Measurements from ENCODE around the gene PITX1. TPM values are rescaled to one million over a fixed set of nuclear protein-coding genes. Genes with fewer than 3 reads are reported as not detected.

PITX1 gene
- total RNA-seq, 1 experiment from 2014 or later, result 31.0 TPM

DNA sequence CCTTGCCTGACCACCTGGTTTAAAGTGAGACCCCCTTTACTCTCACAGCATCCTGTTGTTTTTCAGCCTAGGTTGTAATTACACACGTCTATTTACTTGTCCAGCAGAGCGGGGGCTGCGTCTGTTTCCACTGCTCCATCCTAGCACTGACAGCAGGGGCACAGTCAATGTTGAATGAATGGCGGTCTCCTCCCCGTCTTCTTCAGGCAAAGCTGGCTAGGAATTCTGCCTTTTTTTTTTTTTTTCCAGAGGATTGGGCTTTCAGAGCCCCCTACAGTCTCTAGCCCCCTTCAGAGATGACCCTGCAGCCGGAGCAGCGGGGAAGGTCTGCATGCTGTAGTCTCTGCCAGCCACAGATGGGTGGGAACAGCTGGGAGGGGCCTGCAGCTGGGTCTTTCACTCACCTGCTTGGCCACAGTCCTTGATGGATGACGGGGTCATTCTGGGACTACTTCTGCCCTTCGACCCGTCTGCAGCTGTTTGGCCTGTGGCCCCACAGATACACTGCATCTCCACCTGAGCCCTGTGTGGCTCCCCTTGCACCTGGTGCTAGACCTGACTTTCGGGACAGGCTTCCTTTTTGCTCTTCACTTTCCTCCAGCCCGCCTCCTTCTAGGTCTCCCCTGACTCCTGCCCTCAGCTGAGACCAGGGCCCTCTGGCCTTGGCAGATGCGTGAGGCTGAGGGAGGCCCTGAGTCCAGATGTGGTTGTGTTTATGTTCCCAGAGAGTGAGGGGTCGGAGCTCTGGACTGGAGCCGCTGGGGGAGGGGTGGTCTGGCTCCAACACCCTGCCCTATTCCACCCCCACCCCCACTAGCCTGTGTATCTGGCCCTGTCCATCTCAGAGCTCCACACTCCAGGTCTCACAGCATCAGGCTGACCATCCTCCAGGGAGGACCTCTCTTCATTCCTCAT lies 8.0 kb downstream of the PITX1 start:
- Histone ChIP-seq H3K9ac (ENCODE audit: low read length) (no peak overlapping the region), H3K4me2 (ENCODE audit: low read length) (peak overlapping the region; percentile 39), H3K4me1 (ENCODE audit: control insufficient read depth in 1 of 2, insufficient read depth in 2 of 2, low read length in 2 of 2) (peaks cover 8 to 18% of the 10 kb centered on the region in 2 experiments; a peak in 3 of 4 replicates), H3K27ac (ENCODE audit: low read depth, low read length) (peak overlapping the region; percentile 10; the same call in 1 of the 2 replicates), H3K79me2 (ENCODE audit: insufficient read depth, low read length) (peaks cover 31% of the 10 kb centered on the region; the same call in 1 of the 2 replicates), H3K9me3 (ENCODE audit: control insufficient read depth in 1 of 2, insufficient read depth in 1 of 2, low read depth in 1 of 2, low read length in 2 of 2) (no peaks in the 10 kb centered on the region), H3K4me3 (replicated peaks in 1 of 2; ENCODE audit: low read depth in 1 of 2, low read length in 2 of 2) (no peak overlapping the region), H4K20me1 (ENCODE audit: insufficient read depth) (no peaks in the 10 kb centered on the region), H3K36me3 (ENCODE audit: control insufficient read depth in 1 of 2, insufficient read depth in 2 of 2, low read length in 2 of 2) (peaks cover 0 to 3% of the 10 kb centered on the region in 2 experiments; a peak in 1 of 4 replicates), H2AFZ (ENCODE audit: low read depth, low read length, poor library complexity, severe bottlenecking) (no peak overlapping the region), H3K27me3 (ENCODE audit: insufficient read depth, low read length) (no peaks in the 10 kb centered on the region), H3K9me2 (ENCODE audit: insufficient read depth) (no peaks in the 10 kb centered on the region)
- TF ChIP-seq POLR2AphosphoS5 (IDR thresholded peaks at IDR 0.05; ENCODE audit: low read depth, low read length), result no peak
- no peak for TF ChIP-seq YY1 (IDR thresholded peaks at IDR 0.05; ENCODE audit: extremely low read depth, insufficient replicate concordance, low read depth, low read length)
- TF ChIP-seq, protein P1, sequence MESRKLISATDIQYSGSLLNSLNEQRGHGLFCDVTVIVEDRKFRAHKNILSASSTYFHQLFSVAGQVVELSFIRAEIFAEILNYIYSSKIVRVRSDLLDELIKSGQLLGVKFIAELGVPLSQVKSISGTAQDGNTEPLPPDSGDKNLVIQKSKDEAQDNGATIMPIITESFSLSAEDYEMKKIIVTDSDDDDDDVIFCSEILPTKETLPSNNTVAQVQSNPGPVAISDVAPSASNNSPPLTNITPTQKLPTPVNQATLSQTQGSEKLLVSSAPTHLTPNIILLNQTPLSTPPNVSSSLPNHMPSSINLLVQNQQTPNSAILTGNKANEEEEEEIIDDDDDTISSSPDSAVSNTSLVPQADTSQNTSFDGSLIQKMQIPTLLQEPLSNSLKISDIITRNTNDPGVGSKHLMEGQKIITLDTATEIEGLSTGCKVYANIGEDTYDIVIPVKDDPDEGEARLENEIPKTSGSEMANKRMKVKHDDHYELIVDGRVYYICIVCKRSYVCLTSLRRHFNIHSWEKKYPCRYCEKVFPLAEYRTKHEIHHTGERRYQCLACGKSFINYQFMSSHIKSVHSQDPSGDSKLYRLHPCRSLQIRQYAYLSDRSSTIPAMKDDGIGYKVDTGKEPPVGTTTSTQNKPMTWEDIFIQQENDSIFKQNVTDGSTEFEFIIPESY (IDR thresholded peaks at IDR 0.05; ENCODE audit: extremely low read depth, insufficient replicate concordance, low read length), result no peak
- TF ChIP-seq RAD21 (IDR thresholded peaks at IDR 0.05; ENCODE audit: low read depth), result no peak
- no peak for TF ChIP-seq SP1 (IDR thresholded peaks at IDR 0.05; ENCODE audit: low read depth)
- TF ChIP-seq TCF7L2 (IDR thresholded peaks at IDR 0.05; ENCODE audit: borderline replicate concordance, extremely low read depth, insufficient read depth, insufficient read length), result no peak
- TF ChIP-seq JUND (IDR thresholded peaks at IDR 0.05), result no peak
- TF ChIP-seq, protein P2, sequence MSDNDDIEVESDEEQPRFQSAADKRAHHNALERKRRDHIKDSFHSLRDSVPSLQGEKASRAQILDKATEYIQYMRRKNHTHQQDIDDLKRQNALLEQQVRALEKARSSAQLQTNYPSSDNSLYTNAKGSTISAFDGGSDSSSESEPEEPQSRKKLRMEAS (IDR thresholded peaks at IDR 0.05), result no peak
- DNase-seq (ENCODE audit: low read depth, low spot score) (no peak), ATAC-seq (no peak)
- ChIA-PET CTCF (no interaction called here), POLR2A (no interaction called here), RAD21 (ENCODE audit: low non-redundant PET in 1 of 2, low total read pairs in 2 of 2, uncharacterized antibody in 2 of 2, unreplicated experiment in 2 of 2) (no interaction called here)
- intact Hi-C loops (cut with micrococcal nuclease), result no loop called here
- BruUV-seq (replicated peaks), result no TSS peak
